Osteoblast (primary cell): ENCODE measurements around the gene MECP2. TPM values are rescaled to one million over a fixed set of nuclear protein-coding genes. Genes with fewer than 3 reads are reported as not detected.

Experiments used
- DNase-seq: peaks from one replicate; pipeline ENCODE4 v3.0.0; 2011; ENCODE audit warnings: low spot score, mixed read lengths; ENCODE audit not compliant: insufficient read length; ENCODE audit errors: missing footprints
- H2AFZ ChIP-seq: 2 replicates; pipeline ENCODE4 v1.6.0; 2011; ENCODE audit warnings: mild to moderate bottlenecking, low read length
- H3K27ac ChIP-seq: 2 replicates; pipeline ENCODE4 v1.5.1; 2011; ENCODE audit warnings: mild to moderate bottlenecking, low read depth, low read length, moderate library complexity
- H3K27me3 ChIP-seq: 2 replicates; pipeline ENCODE4 v1.6.0; 2012; ENCODE audit warnings: mild to moderate bottlenecking, control low read depth, inconsistent platforms, low read length, moderate library complexity; ENCODE audit not compliant: insufficient read depth
- H3K36me3 ChIP-seq: 2 replicates; pipeline ENCODE4 v1.5.1; 2011; ENCODE audit warnings: mild to moderate bottlenecking, low read length, control low read depth, moderate library complexity; ENCODE audit not compliant: insufficient read depth
- H3K4me1 ChIP-seq: 2 replicates; pipeline ENCODE4 v1.5.1; 2011; ENCODE audit warnings: mild to moderate bottlenecking, low read length, control low read depth, moderate library complexity; ENCODE audit not compliant: insufficient read depth
- H3K4me2 ChIP-seq: 2 replicates; pipeline ENCODE4 v1.6.0; 2011; ENCODE audit warnings: mild to moderate bottlenecking, low read length; ENCODE audit not compliant: insufficient read depth
- H3K4me3 ChIP-seq: fragments of 200-600 bp; sonication (generic); 3 replicates; pipeline ENCODE4 v1.5.1; 2012; ENCODE audit warnings: mild to moderate bottlenecking, low read length, inconsistent platforms; ENCODE audit not compliant: insufficient read depth
- H3K79me2 ChIP-seq: 2 replicates; pipeline ENCODE4 v1.6.0; 2012; ENCODE audit warnings: mild to moderate bottlenecking, low read length, control low read depth, inconsistent platforms; ENCODE audit not compliant: insufficient read depth
- H3K9me3 ChIP-seq: 2 replicates; pipeline ENCODE4 v1.5.1; 2011; ENCODE audit warnings: low read depth, low read length, control low read depth
- H4K20me1 ChIP-seq: 2 replicates; pipeline ENCODE4 v1.6.0; 2012; ENCODE audit warnings: mild to moderate bottlenecking, low read length, control low read depth; ENCODE audit not compliant: insufficient read depth
- CTCF ChIP-seq: IDR thresholded peaks from 2 replicates; pipeline ENCODE4 v1.5.1; 2011; ENCODE audit warnings: mild to moderate bottlenecking, low read depth, low read length, moderate library complexity; ENCODE audit errors: extremely low read depth
- total RNA-seq: library from RNA; depleted of rRNA; stranded (reverse); fragments of >200 nt; gene quantifications from 2 replicates; pipeline ENCODE4 v1.2.3, GENCODE V29; 2012

Gene MECP2
- total RNA-seq, 1 donor, result 31.1 TPM

- no peaks in the 10 kb centered on the region for H3K79me2 ChIP-seq
These were observed 105.3 kb downstream of the MECP2 start for GRCh38 chrX:153992180-153992579.

GRCh38 chrX:153991013-153991580 is 106.4 kb downstream of the MECP2 start:
- Histone ChIP-seq H3K27me3 (peaks cover 3% of the 10 kb centered on the region), H3K9me3 (no peaks in the 10 kb centered on the region), H3K4me1 (no peaks in the 10 kb centered on the region), H3K4me3 (no peak overlapping the region), H2AFZ (no peak overlapping the region), H3K27ac (no peak overlapping the region), H3K4me2 (no peak overlapping the region), H3K36me3 (no peaks in the 10 kb centered on the region), H4K20me1 (no peaks in the 10 kb centered on the region), H3K79me2 (no peaks in the 10 kb centered on the region)
- no peak for DNase-seq
- TF ChIP-seq CTCF, result no peak

More at GRCh38 chrX:153992180-153992579, 105.3 kb downstream of the MECP2 start:
- Histone ChIP-seq H3K4me2 (no peak overlapping the region), H3K27me3 (peaks cover 7% of the 10 kb centered on the region), H3K4me3 (no peak overlapping the region), H3K4me1 (no peaks in the 10 kb centered on the region), H3K27ac (no peak overlapping the region), H2AFZ (no peak overlapping the region), H4K20me1 (no peaks in the 10 kb centered on the region), H3K9me3 (no peaks in the 10 kb centered on the region), H3K36me3 (no peaks in the 10 kb centered on the region)
- DNase-seq, result peak; percentile 29
- TF ChIP-seq CTCF, result no peak

GRCh38 chrX:153989973-153990655 is 107.4 kb downstream of the MECP2 start:
- Histone ChIP-seq H3K27ac (no peak overlapping the region), H3K4me1 (no peaks in the 10 kb centered on the region), H3K4me2 (no peak overlapping the region), H2AFZ (no peak overlapping the region), H3K27me3 (peaks cover 3% of the 10 kb centered on the region), H4K20me1 (no peaks in the 10 kb centered on the region), H3K36me3 (no peaks in the 10 kb centered on the region), H3K9me3 (no peaks in the 10 kb centered on the region), H3K4me3 (no peak overlapping the region), H3K79me2 (no peaks in the 10 kb centered on the region)
- DNase-seq, result peak; percentile 43
- TF ChIP-seq CTCF, result no peak

- Histone ChIP-seq H3K4me2 (no peak overlapping the region), H3K27me3 (peaks cover 3% of the 10 kb centered on the region), H3K27ac (no peak overlapping the region), H3K4me1 (no peaks in the 10 kb centered on the region), H2AFZ (no peak overlapping the region), H3K79me2 (no peaks in the 10 kb centered on the region), H3K4me3 (no peak overlapping the region), H3K36me3 (no peaks in the 10 kb centered on the region), H4K20me1 (no peaks in the 10 kb centered on the region), H3K9me3 (no peaks in the 10 kb centered on the region)
- TF ChIP-seq CTCF, result no peak
- peak; percentile 36 for DNase-seq
These were observed 109.0 kb downstream of the MECP2 start for GRCh38 chrX:153988493-153988892.
